ENCODE results near the gene HECTD4. TPM values are rescaled to one million over a fixed set of nuclear protein-coding genes. Genes with fewer than 3 reads are reported as not detected.

Gene HECTD4
- total and polyA plus RNA-seq, 2 experiments from 2014 or later, result 25.7 to 36.9 TPM

DNA sequence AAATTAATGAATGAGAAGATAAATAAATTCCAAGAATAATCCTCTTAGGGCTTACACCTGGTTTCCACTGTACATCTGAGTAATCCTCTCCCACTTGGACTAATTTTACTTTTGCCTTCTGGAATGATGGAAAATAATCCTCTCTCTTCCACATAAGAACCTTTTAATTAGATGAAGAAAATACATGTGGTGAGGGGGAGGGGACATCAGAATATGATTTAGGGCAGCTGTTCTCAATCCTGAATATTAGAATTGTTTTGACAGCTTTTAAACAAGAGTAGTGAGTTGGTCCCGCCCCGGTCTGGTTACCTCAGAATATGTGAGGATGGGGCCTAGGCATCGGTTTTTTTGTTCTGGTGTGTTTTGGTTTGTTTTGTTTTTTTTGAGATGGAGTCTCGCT is 51.5 kb downstream of the HECTD4 start:
- H3K4me3 Mint-ChIP-seq, result no peak overlapping the region
- Histone ChIP-seq H3K27ac (ENCODE audit: low read depth) (no peak overlapping the region), H4K20me1 (replicated peaks; ENCODE audit: insufficient read depth) (no peaks in the 10 kb centered on the region; the same call in 1 of the 2 replicates), H3K36me3 (ENCODE audit: insufficient read depth) (no peaks in the 10 kb centered on the region), H3K9me2 (ENCODE audit: insufficient read depth) (no peaks in the 10 kb centered on the region), H3K4me1 (ENCODE audit: insufficient read depth) (no peaks in the 10 kb centered on the region), H3F3A (replicated peaks; ENCODE audit: low read depth) (no peaks in the 10 kb centered on the region), H3K4me2 (no peak overlapping the region), H3K27me3 (ENCODE audit: insufficient read depth) (no peaks in the 10 kb centered on the region), H3K79me2 (replicated peaks; ENCODE audit: insufficient read depth) (peaks cover 40% of the 10 kb centered on the region), H3K4me3 (no peak overlapping the region), H2AFZ (no peak overlapping the region)
- H3K4me1 Mint-ChIP-seq, result no peaks in the 10 kb centered on the region
- TF ChIP-seq, protein P1, sequence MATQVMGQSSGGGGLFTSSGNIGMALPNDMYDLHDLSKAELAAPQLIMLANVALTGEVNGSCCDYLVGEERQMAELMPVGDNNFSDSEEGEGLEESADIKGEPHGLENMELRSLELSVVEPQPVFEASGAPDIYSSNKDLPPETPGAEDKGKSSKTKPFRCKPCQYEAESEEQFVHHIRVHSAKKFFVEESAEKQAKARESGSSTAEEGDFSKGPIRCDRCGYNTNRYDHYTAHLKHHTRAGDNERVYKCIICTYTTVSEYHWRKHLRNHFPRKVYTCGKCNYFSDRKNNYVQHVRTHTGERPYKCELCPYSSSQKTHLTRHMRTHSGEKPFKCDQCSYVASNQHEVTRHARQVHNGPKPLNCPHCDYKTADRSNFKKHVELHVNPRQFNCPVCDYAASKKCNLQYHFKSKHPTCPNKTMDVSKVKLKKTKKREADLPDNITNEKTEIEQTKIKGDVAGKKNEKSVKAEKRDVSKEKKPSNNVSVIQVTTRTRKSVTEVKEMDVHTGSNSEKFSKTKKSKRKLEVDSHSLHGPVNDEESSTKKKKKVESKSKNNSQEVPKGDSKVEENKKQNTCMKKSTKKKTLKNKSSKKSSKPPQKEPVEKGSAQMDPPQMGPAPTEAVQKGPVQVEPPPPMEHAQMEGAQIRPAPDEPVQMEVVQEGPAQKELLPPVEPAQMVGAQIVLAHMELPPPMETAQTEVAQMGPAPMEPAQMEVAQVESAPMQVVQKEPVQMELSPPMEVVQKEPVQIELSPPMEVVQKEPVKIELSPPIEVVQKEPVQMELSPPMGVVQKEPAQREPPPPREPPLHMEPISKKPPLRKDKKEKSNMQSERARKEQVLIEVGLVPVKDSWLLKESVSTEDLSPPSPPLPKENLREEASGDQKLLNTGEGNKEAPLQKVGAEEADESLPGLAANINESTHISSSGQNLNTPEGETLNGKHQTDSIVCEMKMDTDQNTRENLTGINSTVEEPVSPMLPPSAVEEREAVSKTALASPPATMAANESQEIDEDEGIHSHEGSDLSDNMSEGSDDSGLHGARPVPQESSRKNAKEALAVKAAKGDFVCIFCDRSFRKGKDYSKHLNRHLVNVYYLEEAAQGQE (IDR thresholded peaks at IDR 0.05; ENCODE audit: unreplicated experiment), result no peak
- TF ChIP-seq, protein P2, sequence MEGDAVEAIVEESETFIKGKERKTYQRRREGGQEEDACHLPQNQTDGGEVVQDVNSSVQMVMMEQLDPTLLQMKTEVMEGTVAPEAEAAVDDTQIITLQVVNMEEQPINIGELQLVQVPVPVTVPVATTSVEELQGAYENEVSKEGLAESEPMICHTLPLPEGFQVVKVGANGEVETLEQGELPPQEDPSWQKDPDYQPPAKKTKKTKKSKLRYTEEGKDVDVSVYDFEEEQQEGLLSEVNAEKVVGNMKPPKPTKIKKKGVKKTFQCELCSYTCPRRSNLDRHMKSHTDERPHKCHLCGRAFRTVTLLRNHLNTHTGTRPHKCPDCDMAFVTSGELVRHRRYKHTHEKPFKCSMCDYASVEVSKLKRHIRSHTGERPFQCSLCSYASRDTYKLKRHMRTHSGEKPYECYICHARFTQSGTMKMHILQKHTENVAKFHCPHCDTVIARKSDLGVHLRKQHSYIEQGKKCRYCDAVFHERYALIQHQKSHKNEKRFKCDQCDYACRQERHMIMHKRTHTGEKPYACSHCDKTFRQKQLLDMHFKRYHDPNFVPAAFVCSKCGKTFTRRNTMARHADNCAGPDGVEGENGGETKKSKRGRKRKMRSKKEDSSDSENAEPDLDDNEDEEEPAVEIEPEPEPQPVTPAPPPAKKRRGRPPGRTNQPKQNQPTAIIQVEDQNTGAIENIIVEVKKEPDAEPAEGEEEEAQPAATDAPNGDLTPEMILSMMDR (conservative IDR thresholded peaks at IDR 0.05; ENCODE audit: low read depth in 2 of 2), result no peak
- TF ChIP-seq CREB1 (CRISPR knock-in tag; IDR thresholded peaks at IDR 0.05; ENCODE audit: low read depth) (no peak), ZNF462 (CRISPR knock-in tag; IDR thresholded peaks at IDR 0.05) (no peak), POLR2AphosphoS5 (IDR thresholded peaks at IDR 0.05; ENCODE audit: low read depth) (no peak)
- DNase-seq (ENCODE audit: low spot score) (no peak), ATAC-seq (no peak)
- H3K27me3 Mint-ChIP-seq (ENCODE audit: insufficient read depth, low read depth, poor library complexity), result no peaks in the 10 kb centered on the region
- H3K27ac Mint-ChIP-seq, result no peak overlapping the region
- no peaks in the 10 kb centered on the region for H3K36me3 Mint-ChIP-seq (ENCODE audit: low read depth)
- H3K9me3 Mint-ChIP-seq, result no peaks in the 10 kb centered on the region

All from GM23338 (cell line).